H54 (cell line): ENCODE results near the gene PLXNA3.
A peak's percentile ranks its signal among the peaks of the same experiment; 100 is the strongest.

Source experiments
- DNase-seq: peaks from one replicate; pipeline ENCODE4 v3.0.0; 2011; ENCODE audit warnings: low spot score, mixed read lengths; ENCODE audit not compliant: insufficient read length
- FAIRE-seq: peaks from 3 replicates; lab custom pipeline; 2011; peaks lifted over from hg19 to GRCh38; lab: Jason Lieb, UNC
- POLR2A ChIP-seq: IDR thresholded peaks from 2 replicates; pipeline ENCODE4 v1.6.1; 2011; ENCODE audit warnings: low read depth, mild to moderate bottlenecking, low read length

PLXNA3 gene

DNA sequence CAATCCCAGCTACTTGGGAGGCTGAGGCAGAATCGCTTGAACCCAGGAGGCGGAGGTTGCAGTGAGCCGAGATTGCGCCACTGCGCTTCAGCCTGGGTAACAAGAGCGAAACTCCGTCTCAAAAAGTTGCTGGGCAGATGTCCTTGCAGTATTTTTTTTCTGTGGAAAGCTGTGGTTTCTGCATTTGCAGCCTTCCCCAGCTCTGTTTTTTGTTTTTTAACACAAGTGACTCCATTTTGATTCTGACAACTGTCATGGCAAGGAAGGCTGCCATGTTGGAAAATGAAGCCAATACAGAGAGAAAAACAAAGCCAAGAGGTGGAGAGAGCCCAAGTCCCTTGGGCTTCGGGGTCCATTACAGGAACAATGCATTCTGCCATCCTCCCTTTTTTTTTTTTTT is 44.0 kb downstream of the PLXNA3 start:
- FAIRE-seq: no peak
- DNase-seq: no peak
- TF ChIP-seq POLR2A: no peak

DNA sequence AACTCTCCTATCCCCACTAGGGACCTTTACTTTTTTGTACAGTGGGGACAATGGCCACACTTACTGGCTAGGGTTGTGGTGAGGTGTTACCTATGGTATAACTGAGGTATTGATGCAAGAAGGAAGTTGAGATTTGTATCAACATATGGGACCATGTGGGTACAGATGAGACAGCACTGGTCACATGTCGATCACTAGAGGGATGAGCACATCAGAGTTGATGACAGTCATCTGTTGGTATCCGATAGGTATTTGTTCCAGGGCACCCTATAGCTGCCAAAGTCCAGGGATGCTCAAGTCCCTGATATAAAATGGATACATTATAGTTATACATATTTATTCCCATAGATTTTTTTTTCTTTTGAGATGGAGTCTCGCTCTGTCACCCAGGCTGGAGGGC is 44.9 kb downstream of the PLXNA3 start:
- DNase-seq: no peak
- no peak for FAIRE-seq
- no peak for TF ChIP-seq POLR2A

DNA sequence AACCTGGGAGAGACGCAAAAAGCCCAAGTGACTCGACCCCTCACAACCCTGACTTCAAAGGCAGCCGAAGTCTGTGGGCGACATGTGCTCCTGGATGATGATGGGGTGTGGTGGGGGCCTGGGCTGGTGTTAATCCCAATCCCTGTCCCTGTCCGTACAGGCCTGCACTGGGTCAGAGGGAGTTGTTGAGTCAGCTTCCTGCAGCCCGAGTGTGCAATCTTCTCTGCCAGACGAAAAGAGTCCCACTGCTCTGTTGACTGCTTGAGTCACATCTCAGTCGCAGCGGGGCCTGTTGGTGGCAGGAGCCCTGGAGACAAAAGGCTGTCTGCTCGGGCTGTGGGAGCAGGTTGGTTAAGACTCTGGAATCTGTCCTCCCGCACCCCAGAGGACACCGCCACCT is 47.7 kb downstream of the PLXNA3 start:
- FAIRE-seq: no peak
- DNase-seq: peak; percentile 53
- TF ChIP-seq POLR2A: no peak

DNA sequence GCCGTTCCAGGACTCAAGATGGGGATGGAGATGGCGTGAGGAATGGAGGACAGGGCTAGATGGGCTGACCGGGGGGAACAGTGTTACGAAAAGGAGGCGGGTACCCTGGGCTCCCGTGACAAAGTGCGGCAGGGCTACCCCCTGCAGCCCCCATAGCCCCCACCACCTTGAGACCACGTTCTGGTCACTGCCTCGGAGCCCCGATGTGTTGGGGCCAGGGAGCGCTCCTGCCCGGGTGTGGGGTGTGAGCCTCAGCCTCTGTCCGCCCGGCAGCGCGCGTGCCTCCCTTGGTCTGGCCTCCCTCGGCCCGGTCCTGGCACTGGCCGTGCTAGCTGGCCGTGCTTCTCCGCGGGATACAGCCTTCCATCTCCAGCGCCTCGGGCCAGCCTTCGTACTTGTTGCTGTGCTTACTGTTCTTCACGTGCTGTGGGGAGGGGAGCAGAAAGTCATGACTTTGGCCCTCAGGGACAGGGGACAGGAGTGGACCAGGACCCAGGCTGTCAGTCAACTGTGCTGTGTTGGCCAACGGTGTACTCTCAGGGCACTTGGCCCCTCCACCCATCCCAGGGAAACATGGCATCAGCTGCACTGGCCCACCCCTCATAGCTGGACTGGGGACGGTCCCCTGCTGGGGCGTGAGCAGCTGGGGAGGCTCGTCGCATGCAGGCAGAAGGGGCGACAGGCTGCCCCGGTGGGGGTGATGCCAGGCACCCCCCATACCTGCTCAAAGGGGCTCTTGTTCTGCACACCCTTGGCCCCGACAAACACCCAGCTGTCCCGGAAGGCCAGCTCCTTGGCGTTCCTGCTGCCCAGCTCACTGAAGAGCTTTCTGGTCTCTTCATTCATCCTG is 48.6 kb downstream of the PLXNA3 start:
- FAIRE-seq (no peak), DNase-seq (no peak)
- TF ChIP-seq POLR2A: no peak

DNA sequence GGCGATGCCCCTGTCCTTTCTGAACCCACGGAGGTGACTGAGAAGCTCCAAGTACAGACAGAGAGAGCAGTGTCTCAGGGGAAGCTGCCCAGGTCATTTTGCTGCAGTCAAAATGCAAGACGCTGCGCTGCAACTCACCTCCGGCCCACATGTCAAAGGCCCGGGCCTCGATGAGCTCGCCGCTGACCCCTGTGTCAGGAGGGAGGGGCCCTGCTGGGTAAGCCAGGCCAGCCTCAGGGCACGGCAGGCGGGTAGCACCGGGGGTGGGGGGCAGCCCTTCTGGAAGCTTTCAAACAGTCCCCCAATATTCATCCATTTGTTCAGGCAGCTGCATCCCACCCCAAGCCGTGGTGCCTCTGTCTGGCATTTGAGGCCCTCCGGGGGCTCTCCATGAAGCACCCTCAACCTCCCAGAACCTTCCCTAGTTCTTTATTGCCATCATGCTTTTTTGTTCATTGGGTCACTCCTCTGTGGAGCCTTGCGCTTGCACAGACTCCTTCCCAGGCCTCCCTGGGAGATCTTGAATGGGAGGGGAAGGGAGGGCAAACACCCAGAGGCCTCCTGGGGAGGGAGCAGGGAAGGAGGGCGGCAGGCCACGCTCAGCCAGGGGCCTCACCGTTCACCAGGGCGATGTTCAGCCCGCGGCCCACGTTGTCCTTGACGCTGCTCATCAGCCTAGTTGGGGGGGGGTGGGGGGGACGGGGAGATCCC is 49.7 kb downstream of the PLXNA3 start:
- no peak for FAIRE-seq
- TF ChIP-seq POLR2A: no peak
- no peak for DNase-seq

DNA sequence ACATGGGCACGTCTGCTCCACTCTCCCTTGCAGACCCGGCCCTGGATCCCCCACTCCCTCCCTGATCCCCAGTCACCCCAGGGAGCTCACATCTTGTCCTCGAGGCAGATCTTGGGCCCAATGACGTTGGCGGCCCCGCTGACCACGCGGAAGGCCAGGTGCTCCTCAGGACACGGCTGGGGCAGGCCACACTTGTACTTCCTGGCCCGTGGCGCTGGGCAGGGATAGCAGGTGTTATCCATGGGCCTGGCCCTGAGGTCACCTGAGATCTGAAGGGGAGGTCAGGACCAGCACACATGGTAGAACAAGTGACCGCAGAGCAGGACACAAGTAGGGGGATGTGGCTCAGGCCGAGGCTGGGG is 50.3 kb downstream of the PLXNA3 start:
- FAIRE-seq (no peak), DNase-seq (no peak)
- TF ChIP-seq POLR2A: no peak

DNA sequence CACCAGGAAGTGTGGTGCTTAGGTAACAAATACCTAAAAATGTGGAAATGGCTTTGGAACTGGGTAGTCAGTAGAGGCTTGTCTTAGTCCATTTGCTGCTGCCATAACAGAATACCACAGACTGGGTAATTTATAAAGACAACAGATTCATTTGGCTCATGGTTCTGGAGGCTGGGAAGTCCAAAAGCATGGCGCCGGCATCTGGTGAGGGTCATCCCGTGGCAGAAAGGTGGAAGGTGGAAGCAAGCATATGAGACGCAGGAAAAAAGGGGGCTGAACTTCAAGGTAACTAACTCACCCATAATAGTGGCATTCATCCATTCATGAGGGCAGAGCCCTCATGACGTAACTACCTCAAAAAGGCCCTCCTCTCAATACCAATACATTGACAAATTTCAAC is 51.4 kb downstream of the PLXNA3 start:
- no peak for TF ChIP-seq POLR2A
- no peak for FAIRE-seq
- no peak for DNase-seq

DNA sequence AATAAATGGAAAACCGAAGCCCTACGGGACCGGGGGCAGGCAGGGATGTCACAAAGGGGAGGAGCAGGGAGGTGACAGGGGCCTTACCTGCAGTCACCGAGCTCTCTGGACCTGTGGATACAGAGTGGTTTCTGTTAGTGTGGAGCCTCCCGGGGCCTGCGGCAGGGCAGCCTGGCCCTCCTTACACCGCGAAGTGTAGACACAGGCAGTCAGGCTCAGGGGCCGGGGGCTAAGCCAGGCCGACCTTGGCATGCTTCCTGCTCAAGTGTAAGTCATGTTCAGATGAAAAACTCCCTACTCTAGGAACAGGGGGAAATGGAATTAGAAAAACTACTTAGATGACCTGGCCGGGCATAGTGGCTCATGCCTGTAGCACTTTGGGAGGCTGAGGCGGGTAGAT is 53.7 kb downstream of the PLXNA3 start:
- no peak for FAIRE-seq
- TF ChIP-seq POLR2A: no peak
- DNase-seq: no peak

DNA sequence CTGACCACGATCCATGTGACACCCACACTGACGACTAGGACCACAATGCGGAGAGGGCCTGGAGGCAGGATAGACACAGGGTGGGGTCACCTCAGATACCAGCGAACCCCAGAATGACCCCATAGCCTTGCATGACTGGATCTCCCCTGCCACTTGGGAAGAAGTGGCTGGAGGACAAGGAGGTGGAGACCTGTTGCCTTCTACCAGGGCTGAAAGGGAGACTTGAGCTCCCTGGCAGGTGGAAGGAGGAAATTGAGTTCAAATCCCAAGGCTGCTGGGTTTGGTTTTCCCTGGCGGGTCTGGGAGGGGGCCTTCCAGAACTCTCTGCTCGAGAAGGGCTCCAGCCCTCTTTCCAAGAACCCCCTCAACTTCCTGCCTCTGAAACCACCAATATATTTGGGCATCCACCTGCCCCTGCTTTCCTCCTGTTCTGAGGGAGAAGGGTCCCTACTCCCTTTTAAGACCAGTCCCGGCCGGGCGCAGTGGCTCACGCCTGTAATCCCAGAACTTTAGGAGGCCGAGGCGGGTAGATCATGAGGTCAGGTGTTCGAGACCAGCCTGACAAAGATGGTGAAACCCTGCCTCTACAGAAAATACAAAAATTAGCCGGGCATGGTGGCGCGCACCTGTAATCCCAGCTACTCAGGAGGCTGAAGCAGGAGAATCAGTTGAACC is 54.9 kb downstream of the PLXNA3 start:
- FAIRE-seq (no peak), DNase-seq (no peak)
- TF ChIP-seq POLR2A: no peak

DNA sequence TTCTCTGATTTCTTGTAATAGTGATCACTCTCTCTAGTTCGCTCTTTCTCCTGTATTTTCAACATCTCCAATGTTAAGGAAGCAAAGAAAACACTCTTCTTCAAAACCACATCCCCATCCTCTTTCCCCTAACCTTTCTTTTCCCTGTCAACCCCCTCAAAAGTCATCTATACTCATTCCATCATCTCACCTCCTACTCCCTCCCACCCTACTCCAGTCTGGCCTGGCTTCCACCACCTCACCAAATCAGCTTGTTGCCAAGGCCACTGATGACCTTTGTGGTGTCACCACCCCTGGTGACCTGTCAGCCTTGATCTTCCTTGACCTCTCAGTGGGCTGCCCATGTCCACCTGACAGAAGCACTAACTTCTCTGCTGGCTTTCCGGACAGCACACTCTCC is 55.6 kb downstream of the PLXNA3 start:
- TF ChIP-seq POLR2A: no peak
- no peak for FAIRE-seq
- DNase-seq: no peak

DNA sequence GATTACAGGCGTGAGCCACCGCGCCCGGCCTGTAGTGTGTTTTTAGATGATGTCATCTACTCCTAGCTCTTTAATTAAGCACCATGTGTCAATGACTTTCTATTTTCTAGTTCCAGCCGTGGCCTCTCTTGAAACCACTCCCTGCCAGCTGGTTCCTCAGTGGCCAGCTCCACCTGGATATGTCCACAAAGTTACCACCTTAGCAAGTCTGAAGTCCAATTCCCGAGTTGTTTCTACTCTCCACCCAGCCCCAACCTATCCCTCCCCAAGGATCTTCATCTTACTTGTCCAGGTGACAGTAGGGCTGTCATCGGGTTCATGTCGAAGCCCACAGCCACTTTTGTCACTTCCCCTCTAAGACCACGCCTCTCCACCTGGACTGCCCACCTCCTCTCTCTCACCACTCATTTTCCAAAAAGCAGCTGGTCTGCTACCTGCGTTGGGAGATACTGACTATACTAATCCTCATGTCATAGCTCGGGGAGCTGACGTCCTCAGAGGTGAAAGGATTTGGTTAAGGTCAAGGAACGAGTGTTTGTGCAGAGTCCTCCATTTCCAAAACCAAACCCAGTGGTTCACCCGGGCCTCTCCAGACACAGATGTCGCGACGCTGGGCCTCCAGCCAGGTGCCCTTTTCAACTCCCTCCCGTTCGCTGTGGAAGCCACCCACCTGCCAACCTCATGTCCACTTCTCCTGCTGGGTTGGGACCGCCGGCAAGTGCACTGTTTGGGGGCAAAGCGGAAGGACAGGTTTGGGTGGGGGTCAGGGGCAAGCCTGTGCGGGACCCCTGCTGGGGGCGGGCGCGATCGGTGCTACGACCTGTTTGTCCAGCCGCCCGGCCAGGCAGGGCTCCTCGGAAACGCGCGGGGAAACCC is 57.2 kb downstream of the PLXNA3 start:
- DNase-seq (no peak), FAIRE-seq (no peak)
- no peak for TF ChIP-seq POLR2A

DNA sequence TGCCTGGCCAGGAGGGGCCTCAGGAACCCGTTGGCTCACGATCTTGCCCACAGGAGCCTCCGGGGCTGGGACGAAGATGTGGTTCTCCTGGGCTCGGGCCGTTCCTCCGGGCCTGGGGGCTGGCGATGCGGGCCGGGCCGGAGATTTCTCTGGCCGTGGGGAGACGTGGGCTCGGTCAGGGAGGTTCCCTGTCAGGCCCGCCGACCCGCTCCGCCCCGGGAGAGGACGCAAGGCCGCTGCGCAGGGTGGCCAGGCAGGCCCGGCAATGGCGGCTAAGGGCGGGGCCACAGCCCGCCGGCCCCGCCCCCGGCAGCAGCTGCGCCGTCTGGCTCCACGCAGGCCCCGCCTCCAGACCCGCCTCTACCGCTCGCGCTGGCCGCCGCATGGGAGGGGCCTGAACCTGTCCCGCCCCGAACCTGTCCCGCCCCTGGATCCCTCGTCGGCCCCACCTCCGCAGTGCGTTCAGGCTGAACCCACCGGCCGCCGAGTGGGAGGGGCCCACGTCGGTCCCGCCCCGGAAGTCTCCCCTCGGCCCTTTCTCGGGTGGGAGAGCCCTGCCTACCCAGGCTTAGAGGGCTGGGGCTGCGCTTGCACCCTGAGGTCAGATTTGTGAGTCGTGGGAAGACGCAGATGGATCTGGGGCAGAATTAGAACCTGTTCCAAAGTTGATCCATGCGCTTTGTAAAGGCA is 58.0 kb downstream of the PLXNA3 start, which contains the start of gene FAM3A:
TSS of gene FAM3A (minus strand) at position 267 of the 690 bp plus-strand sequence. CDS start 460 bp downstream, outside the sequence.
- peak; percentile 70 for TF ChIP-seq POLR2A
- FAIRE-seq: no peak

DNA sequence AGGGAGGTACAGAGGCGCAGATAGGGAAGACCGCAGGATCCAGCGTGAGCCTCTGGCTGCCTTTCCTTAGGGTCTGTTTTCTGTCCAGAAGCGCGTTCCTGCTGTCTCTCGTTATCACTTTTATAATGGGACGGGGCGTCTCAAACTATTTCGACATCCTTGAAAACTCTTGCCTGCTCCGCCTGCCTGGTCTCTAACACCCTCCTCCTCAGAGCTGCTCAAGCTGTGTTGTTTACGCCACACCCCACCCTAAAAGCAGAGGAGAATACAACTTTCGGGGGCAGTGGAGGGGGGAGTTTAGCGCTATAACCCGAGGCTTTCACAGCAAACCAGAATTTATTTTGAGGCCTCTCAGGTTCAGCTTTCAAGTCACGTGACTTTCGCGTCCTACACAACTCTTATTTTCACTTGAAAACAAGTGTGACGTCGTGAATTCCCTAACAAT is 58.6 kb downstream of the PLXNA3 start:
- DNase-seq (no peak), FAIRE-seq (no peak)
- no peak for TF ChIP-seq POLR2A

More for the DNA sequence above, 58.0 kb downstream of the PLXNA3 start, which contains the start of gene FAM3A:
- DNase-seq: peak; percentile 66
